Panc1 (cell line): ENCODE data around the gene DES.

Experiments
- CTCF ChIP-seq: fragments of 450-650 bp; IDR thresholded peaks from 2 replicates; pipeline ENCODE4 v1.5.1; 2017; ENCODE audit warnings: mild to moderate bottlenecking
- POLR2AphosphoS5 ChIP-seq: IDR thresholded peaks from 2 replicates; pipeline ENCODE4 v1.6.1; 2012; ENCODE audit warnings: mild to moderate bottlenecking, low read depth, low read length, moderate library complexity
- REST ChIP-seq, 2 experiments: IDR thresholded peaks; 2 replicates each; pipeline ENCODE4 v1.6.1; 2011 to 2012; ENCODE audit warnings: low read depth in 2 of 2, control low read depth in 1 of 2, low read length in 1 of 2, mild to moderate bottlenecking in 1 of 2, moderate library complexity in 1 of 2; ENCODE audit not compliant: insufficient read depth in 1 of 2

- TF ChIP-seq POLR2AphosphoS5 (no peak), CTCF (no peak), REST (IDR thresholded peaks at IDR 0.05; ENCODE audit: insufficient read depth in 1 of 2, low read depth in 2 of 2, low read length in 1 of 2) (no peak)
These were observed 29.3 kb upstream of the DES start for GRCh38 chr2:219388907-219389156.
